Activated B cell treated with CpG ODN at 0.5 μM for 24 hours (primary cell): ENCODE data around the gene CCDC97. TPM values are rescaled to one million over a fixed set of nuclear protein-coding genes. Genes with fewer than 3 reads are reported as not detected.

Experiments
- ATAC-seq: fragments of 200-7000 bp; cut with Tn5 transposase; one replicate; pipeline ENCODE4 v1.10.0; 2021; ENCODE audit warnings: low read depth, mild to moderate bottlenecking, moderate library complexity
- CTCF ChIA-PET: fragments of 350-600 bp; sonication (Branson Sonifier 250); formaldehyde crosslinking; loops from one replicate; lab custom pipeline; 2021; ENCODE audit warnings: antibody characterized with exemption; lab: Charles Lee
- POLR2A ChIA-PET: fragments of 350-600 bp; sonication (Branson Sonifier 250); formaldehyde crosslinking; loops from one replicate; lab custom pipeline; 2021; ENCODE audit warnings: antibody characterized with exemption; lab: Charles Lee
- DNase-seq: peaks from one replicate; pipeline ENCODE4 v3.0.0; 2022
- H3K27ac Mint-ChIP-seq: one replicate; pipeline ENCODE4 v1.8.0; 2020; ENCODE audit warnings: mixed read lengths
- H3K27me3 Mint-ChIP-seq: one replicate; pipeline ENCODE4 v1.8.0; 2021; ENCODE audit warnings: mixed read lengths
- H3K36me3 Mint-ChIP-seq: one replicate; pipeline ENCODE4 v1.8.0; 2021; ENCODE audit warnings: low read depth, mixed read lengths
- H3K4me1 Mint-ChIP-seq: one replicate; pipeline ENCODE4 v1.8.0; 2021; ENCODE audit warnings: mixed read lengths
- H3K4me3 Mint-ChIP-seq: one replicate; pipeline ENCODE4 v1.8.0; 2020; ENCODE audit warnings: mild to moderate bottlenecking, mixed read lengths
- H3K9me3 Mint-ChIP-seq: one replicate; pipeline ENCODE4 v1.8.0; 2020; ENCODE audit warnings: mixed read lengths
- intact Hi-C: fragments of 100-400 bp; cut with micrococcal nuclease; formaldehyde crosslinking; loops from one replicate; pipeline ENCODE4 v1.15.1; 2024
- total RNA-seq: library from RNA; stranded (reverse); gene quantifications from 2 replicates; pipeline ENCODE4 v1.2.3, GENCODE V29; 2022
- TF ChIP-seq, protein P1 (sequence below): fragments of 200-600 bp; IDR thresholded peaks from one replicate; pipeline ENCODE4 v1.8.0; 2022; ENCODE audit warnings: antibody characterized with exemption, mild to moderate bottlenecking

CCDC97 gene
- total RNA-seq, 1 donor from 2014 or later, result 65.3 TPM

DNA sequence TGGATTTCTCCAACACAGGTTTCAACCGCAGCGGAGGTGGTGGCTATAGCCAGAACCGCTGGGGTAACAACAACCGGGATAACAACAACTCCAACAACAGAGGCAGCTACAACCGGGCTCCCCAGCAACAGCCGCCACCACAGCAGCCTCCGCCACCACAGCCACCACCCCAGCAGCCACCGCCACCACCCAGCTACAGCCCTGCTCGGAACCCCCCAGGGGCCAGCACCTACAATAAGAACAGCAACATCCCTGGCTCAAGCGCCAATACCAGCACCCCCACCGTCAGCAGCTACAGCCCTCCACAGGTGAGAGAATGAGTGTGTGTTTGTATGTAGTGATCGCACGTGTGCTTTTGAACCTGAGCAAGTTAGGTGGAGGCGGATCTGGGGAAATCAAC lies 6.0 kb upstream of the CCDC97 start:
- H3K4me1 Mint-ChIP-seq, result peaks cover 78% of the 10 kb centered on the region
- H3K27ac Mint-ChIP-seq, result peak overlapping the region; percentile 87
- no peaks in the 10 kb centered on the region for H3K9me3 Mint-ChIP-seq
- TF ChIP-seq, protein P1, sequence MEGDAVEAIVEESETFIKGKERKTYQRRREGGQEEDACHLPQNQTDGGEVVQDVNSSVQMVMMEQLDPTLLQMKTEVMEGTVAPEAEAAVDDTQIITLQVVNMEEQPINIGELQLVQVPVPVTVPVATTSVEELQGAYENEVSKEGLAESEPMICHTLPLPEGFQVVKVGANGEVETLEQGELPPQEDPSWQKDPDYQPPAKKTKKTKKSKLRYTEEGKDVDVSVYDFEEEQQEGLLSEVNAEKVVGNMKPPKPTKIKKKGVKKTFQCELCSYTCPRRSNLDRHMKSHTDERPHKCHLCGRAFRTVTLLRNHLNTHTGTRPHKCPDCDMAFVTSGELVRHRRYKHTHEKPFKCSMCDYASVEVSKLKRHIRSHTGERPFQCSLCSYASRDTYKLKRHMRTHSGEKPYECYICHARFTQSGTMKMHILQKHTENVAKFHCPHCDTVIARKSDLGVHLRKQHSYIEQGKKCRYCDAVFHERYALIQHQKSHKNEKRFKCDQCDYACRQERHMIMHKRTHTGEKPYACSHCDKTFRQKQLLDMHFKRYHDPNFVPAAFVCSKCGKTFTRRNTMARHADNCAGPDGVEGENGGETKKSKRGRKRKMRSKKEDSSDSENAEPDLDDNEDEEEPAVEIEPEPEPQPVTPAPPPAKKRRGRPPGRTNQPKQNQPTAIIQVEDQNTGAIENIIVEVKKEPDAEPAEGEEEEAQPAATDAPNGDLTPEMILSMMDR, result no peak
- H3K4me3 Mint-ChIP-seq, result no peak overlapping the region
- CTCF ChIA-PET, result interaction anchor here (1.2 kb wide), 1 partner anchor 51 kb away, joined by 3 read pairs; no protein-coding TSS in a partner anchor
- ATAC-seq (no peak), DNase-seq (no peak)
- intact Hi-C loops, result no loop called here
- no peaks in the 10 kb centered on the region for H3K27me3 Mint-ChIP-seq
- peaks cover 85% of the 10 kb centered on the region for H3K36me3 Mint-ChIP-seq
- POLR2A ChIA-PET, result interaction anchor here (0.6 kb wide), 1 partner anchor 23 kb away, joined by 3 read pairs; no protein-coding TSS in a partner anchor

DNA sequence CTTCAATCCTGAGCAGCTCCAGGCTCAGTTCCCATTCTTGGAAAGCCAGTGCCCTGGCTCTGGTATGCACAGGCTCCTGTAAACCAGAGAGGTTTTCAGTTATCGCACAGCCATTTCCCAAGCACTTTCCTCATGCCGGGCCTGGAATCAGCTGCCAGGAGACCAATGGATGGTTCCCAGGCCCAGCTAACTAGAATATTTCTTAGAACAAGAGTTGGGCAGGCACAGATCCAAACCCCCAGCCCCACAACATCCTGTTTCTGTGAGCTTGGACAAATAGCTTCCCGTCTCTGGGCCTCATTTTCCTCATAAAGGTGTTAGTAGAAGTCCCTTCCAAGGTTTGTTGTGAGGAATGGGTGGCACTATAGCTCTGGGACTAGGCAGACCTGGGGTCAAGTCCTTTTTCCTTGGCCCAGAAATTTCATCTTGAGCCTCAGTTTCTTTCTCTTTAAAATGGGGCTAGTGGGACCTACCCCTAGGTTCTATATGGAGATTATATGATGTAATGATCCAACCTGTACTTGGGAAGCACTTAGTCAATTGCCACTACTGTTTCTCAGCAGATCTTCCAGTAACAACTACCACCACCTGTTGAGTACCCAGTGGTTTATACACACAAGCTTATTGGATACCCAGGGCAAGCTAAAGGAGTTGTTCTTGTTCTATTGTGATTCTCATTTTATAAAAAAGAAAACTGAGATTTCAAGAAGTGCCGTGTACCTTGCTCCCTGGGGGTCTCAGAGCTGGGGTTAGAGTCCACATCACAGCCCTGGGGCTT lies 5.1 kb upstream of the CCDC97 start:
- peak overlapping the region; percentile 87 for H3K27ac Mint-ChIP-seq
- no peak for DNase-seq
- ATAC-seq, result no peak
- H3K4me3 Mint-ChIP-seq, result no peak overlapping the region
- H3K27me3 Mint-ChIP-seq, result no peaks in the 10 kb centered on the region
- H3K9me3 Mint-ChIP-seq, result no peaks in the 10 kb centered on the region
- TF ChIP-seq, protein P1, result no peak
- intact Hi-C loops, result loop anchor here (5.0 kb wide), 1 partner anchor 267 kb away; no protein-coding TSS in a partner anchor
- peaks cover 75% of the 10 kb centered on the region for H3K4me1 Mint-ChIP-seq
- peaks cover 78% of the 10 kb centered on the region for H3K36me3 Mint-ChIP-seq
- ChIA-PET CTCF (interaction anchor here (0.8 to 1.2 kb wide), 3 partner anchors 42 to 100 kb away, joined by 3 to 4 read pairs (median 3); no protein-coding TSS in a partner anchor), POLR2A (interaction anchor here (0.6 to 7.4 kb wide), 4 partner anchors 41 to 135 kb away, joined by 3 to 76 read pairs (median 4); partner anchors contain the start of genes DMAC2 and HNRNPUL1)

DNA sequence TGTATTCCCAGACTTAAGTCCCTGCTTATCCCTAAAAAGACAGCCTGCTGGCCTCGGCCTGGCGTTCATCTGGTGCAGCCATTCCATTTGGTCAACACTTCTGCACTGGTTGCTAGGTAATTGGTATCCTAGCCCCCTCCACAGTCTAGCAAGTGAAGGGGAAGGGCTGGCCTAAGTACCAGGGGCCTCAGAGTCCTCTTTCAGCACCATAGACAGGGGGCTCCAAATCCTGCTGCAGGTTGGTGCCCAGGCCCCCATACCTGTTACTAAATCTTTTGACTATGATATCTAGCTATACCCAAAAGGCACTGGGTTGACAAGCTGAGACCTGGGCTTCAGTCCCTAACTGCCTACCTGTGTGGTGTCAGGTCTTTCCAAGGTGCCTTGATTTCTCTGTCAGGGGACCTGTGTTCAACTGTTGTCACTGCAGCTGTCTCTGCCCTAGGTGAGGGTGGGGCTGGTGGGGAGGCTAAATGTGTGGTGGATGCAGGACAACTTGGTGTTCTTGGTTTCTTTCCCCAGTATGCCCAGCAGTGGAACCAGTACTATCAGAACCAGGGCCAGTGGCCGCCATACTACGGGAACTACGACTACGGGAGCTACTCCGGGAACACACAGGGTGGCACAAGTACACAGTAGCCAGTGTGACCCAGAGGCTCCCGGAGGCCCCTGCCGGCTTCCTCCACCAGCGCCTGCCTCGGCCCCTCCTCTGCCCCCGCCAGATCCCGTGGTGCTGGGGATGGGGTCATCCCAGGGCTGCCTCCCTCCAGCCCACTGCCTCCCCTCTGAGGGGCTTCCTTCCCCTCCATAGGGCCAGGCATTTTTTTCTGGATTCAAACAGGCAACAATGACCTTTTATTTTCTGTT lies 3.8 kb upstream of the CCDC97 start:
- Mint-ChIP-seq H3K36me3 (peaks cover 74% of the 10 kb centered on the region), H3K27me3 (no peaks in the 10 kb centered on the region), H3K9me3 (no peaks in the 10 kb centered on the region), H3K4me1 (peaks cover 74% of the 10 kb centered on the region), H3K4me3 (no peak overlapping the region), H3K27ac (peak overlapping the region; percentile 100)
- intact Hi-C loops, result loop anchor here (5.0 kb wide), 1 partner anchor 266 kb away; no protein-coding TSS in a partner anchor
- DNase-seq (no peak), ATAC-seq (no peak)
- TF ChIP-seq, protein P1, result no peak
- POLR2A ChIA-PET, result interaction anchor here (0.6 to 7.4 kb wide), 6 partner anchors 9 to 551 kb away, joined by 3 to 76 read pairs (median 4); partner anchors contain the start of genes DMAC2 and HNRNPUL1
- CTCF ChIA-PET, result interaction anchor here (0.6 to 5.5 kb wide), 4 partner anchors 8 to 102 kb away, joined by 3 to 45 read pairs (median 4); no protein-coding TSS in a partner anchor

DNA sequence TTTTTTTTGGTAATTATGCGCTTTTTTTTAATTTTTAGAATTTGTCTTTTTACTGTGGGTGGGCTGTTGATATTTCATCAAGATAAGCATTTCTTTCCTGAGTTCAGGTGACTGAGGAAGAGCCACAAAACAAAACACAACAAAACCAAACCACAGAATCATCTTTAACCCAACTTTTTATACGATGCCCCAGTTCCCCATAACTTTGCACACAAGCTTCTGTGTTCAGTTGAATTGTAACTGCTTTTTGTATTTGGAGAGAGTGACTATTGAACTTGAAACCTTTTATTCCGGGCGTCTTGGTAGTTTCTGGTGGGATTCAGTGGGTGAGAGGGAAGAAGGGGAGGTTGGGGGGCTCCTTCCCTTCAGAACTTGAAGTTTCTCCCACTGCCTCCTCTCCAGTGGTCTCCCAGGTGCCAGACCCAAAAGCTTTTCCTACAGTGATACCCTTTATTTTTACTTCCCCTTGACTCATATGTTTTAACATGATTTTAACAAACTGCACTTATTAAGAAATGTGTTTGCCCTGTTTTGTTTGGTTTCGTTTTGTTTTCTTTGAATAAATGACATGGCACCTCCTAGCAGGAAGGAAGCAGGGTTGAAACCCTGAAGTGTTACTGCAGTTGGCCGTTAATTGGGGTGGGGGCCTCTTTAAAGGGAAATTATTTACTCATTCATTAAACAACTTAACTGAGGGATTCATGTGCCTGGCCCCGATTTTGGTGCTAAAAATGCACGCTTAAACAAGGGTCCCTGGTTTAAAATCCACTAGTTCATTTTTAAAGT lies 2.7 kb upstream of the CCDC97 start:
- peak overlapping the region; percentile 56 for H3K4me3 Mint-ChIP-seq
- DNase-seq (no peak), ATAC-seq (no peak)
- TF ChIP-seq, protein P1, result no peak
- peaks cover 75% of the 10 kb centered on the region for H3K4me1 Mint-ChIP-seq
- ChIA-PET CTCF (interaction anchor here (0.8 to 5.5 kb wide), 11 partner anchors 8 to 333 kb away, joined by 3 to 45 read pairs (median 6); partner anchors contain the start of gene HNRNPUL1), POLR2A (interaction anchor here (0.6 to 7.4 kb wide), 6 partner anchors 10 to 103 kb away, joined by 4 to 76 read pairs (median 16); partner anchors contain the start of gene HNRNPUL1)
- intact Hi-C loops, result loop anchor here (5.0 kb wide), 1 partner anchor 265 kb away; no protein-coding TSS in a partner anchor
- H3K27ac Mint-ChIP-seq, result peak overlapping the region; percentile 100
- no peaks in the 10 kb centered on the region for H3K27me3 Mint-ChIP-seq
- H3K36me3 Mint-ChIP-seq, result peaks cover 71% of the 10 kb centered on the region
- no peaks in the 10 kb centered on the region for H3K9me3 Mint-ChIP-seq
